ENCODE measurements around the gene MOB3A.
A peak's percentile ranks its signal among the peaks of the same experiment; 100 is the strongest.

MOB3A gene

DNA sequence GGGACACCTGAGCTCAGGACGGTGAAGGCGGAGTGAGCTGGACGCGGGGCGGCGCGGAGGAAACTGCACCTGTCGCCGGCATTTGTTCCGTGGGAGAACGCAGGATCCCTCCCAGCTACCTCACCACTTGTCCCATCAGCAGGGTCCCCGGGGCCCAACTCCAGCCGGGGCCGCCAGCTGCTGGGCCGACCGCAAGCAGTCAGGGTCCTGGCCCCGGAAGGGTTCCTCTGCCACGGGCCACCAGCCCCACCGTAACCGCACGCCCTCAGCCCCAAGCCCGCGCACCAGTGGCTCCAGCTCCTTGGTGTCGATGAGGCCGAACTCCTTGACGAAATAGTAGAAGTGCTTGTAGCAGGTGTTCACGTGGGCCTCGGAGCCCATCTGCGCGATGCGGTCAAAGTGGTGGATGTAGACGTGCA is 19.6 kb downstream of the MOB3A start:
- TF ChIP-seq, protein P1, sequence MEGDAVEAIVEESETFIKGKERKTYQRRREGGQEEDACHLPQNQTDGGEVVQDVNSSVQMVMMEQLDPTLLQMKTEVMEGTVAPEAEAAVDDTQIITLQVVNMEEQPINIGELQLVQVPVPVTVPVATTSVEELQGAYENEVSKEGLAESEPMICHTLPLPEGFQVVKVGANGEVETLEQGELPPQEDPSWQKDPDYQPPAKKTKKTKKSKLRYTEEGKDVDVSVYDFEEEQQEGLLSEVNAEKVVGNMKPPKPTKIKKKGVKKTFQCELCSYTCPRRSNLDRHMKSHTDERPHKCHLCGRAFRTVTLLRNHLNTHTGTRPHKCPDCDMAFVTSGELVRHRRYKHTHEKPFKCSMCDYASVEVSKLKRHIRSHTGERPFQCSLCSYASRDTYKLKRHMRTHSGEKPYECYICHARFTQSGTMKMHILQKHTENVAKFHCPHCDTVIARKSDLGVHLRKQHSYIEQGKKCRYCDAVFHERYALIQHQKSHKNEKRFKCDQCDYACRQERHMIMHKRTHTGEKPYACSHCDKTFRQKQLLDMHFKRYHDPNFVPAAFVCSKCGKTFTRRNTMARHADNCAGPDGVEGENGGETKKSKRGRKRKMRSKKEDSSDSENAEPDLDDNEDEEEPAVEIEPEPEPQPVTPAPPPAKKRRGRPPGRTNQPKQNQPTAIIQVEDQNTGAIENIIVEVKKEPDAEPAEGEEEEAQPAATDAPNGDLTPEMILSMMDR (IDR thresholded peaks at IDR 0.05) = no peak
- no peak for TF ChIP-seq ZFX (IDR thresholded peaks at IDR 0.05; ENCODE audit: borderline replicate concordance)
- no peak overlapping the region for H3K27ac ChIP-seq

DNA sequence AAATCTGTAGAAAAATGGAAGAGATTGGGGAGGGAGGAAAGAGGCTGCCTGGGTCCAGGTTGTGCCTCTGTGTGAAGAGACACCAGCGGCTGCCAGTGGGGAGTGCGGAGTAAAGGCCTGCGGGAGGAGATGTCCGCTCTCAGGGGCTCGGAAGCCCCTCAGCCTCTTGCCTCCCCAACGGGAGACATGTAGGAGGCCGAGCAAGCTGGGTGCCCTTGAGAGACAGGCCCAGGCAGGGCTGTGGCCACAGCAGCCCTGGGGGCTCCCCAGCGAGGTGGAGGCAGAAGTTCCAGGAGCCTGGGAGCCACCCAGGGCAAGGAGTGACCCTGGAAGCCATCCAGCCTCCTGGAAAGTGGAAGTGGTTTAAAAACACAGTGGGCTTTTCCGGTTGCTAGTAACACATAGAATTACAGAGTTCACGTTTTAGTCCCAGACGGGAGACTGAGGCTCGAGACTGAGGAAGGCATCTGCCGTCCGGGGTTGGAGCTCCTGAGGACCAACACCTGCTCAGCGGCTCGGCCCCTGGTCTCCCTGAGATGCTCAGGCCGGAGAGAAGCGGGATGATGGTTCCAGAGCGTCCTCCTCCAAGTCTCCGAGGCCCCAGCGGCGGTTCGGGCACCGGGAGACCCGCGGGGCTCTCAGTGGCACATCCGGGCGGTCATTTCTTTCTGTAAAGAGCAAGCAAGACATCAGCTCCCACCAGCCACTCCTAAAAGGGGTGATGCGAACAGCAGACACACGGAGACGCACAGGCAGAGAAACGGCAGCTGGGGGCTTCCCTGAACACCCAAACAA is 23.2 kb downstream of the MOB3A start:
- H3K27ac ChIP-seq = no peak overlapping the region
- TF ChIP-seq ZFX (IDR thresholded peaks at IDR 0.05; ENCODE audit: borderline replicate concordance) = no peak
- TF ChIP-seq, protein P1 (IDR thresholded peaks at IDR 0.05) = no peak

DNA sequence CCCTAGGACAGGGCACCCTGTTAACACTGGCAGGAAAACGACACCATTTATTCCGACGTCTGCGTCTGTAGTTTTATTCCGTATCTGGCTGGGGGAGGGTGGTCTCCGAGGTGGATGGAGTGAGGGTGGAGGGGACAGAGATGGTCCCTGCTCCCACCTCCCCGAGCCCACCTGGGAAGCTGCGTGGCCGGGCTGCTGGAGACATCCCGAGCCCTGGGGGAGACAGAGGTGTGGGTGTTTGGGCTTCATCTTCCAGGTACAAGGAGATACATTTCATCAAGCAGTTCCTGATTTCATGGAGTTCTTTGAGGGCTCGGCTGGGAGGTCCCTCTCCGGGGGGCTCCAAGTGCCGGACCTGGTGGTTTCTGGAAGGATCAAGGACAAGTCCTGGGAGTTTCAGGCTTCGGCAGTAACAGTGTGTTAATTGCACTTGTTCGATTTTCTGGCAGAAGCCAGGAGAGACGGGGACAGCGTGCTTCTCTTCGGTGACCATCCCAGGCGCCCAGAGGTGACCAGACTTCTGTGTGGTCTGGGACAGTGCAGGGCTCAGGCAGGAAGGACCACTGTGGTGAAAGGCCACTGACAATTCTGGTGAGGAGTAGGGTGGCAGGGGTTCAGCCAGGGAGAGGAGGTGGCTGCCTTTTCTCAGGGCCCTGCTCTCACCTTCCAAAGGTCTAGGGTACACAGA is 25.0 kb downstream of the MOB3A start:
- H3K27ac ChIP-seq = no peak overlapping the region
- no peak for TF ChIP-seq ZFX (IDR thresholded peaks at IDR 0.05; ENCODE audit: borderline replicate concordance)
- TF ChIP-seq, protein P1 (IDR thresholded peaks at IDR 0.05) = no peak

DNA sequence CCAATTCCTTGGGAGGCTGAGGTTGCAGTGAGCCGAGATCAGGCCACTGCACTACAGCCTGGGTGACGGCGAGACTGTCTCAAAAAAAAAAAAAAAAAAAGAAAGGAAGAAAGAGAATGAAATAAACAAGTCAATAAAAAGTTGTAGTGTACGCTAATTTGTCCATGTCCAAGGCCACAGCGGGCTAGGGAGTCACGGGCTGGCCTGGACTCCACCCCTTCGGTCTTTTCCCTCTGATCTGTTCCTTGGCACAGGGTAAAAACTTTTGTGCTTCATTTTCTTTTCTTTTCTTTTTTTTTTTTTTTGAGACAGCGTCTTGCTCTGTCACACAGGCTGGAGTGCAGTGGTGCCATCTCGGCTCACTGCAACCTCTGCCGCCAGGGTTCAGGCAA is 25.7 kb downstream of the MOB3A start:
- H3K27ac ChIP-seq = no peak overlapping the region
- TF ChIP-seq, protein P1 (IDR thresholded peaks at IDR 0.05) = no peak
- TF ChIP-seq ZFX (IDR thresholded peaks at IDR 0.05; ENCODE audit: borderline replicate concordance) = no peak

DNA sequence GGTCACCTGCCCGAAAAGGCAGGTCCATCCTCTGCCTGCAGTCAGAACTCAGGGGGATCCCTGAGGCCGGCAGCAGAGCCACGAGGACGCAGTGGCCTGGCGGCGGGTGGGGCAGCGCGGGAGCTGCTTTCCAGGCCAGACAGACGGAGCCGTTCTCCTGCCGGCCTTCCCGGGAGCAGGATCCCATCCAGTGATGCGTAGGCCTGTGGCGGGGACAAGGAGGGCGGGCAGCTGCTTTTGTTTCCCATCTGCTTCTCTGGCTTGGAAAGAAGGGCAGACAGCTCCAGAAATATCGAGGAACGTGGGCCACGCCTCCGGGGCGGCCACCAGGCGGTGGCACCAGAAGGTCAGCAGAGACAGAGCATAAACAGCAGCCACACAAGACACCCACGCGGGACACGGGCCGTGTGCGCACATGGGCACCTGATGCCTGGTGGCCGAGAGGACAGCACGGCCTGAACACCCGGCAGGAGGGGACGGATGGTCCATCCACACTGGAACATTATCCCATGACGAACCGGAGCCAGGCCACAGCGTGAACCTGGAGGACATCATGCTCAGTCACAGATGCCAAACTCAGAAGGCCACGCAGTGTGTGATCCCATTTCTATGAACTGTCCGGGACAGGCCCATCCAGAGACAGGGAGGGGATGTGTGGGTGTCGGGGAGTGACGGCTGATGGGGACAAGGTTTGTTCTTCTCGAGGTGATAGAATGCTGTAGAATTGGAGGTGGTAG is 31.2 kb downstream of the MOB3A start:
- H3K27ac ChIP-seq = peak overlapping the region; percentile 99
- TF ChIP-seq ZFX (IDR thresholded peaks at IDR 0.05; ENCODE audit: borderline replicate concordance) = no peak
- TF ChIP-seq, protein P1 (IDR thresholded peaks at IDR 0.05) = no peak

DNA sequence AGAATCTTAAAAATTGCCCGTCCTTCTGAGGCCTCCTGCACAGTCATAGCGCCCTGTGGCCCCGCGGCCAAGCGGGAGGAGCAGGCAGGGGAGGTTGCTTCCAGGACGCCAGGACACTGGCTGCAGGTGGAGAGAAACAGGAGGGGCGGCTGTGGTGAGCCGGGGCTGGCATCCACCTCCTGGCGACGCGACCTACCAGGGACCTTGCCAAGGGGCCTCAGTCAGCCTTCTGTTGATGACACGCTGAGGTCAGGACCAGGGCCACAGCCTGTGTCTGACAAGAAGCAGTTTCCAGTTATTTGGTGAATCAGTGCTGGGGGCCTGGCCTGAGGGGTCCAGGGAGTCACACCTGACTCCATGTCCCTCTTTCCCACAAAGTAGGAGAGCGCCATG is 31.7 kb downstream of the MOB3A start:
- TF ChIP-seq, protein P1 (IDR thresholded peaks at IDR 0.05) = no peak
- no peak for TF ChIP-seq ZFX (IDR thresholded peaks at IDR 0.05; ENCODE audit: borderline replicate concordance)
- H3K27ac ChIP-seq = peak overlapping the region; percentile 99

Measured in 22Rv1 (cell line).